Measurements from ENCODE around the gene UGP2. TPM values are rescaled to one million over a fixed set of nuclear protein-coding genes. Genes with fewer than 3 reads are reported as not detected.

UGP2 gene
- total and polyA plus RNA-seq, 10 of the 15 experiments (the other 5 are each of a cell fraction or from before 2014, with no cell fraction given) = 40.8 to 98.3 (median 76.1) TPM

DNA sequence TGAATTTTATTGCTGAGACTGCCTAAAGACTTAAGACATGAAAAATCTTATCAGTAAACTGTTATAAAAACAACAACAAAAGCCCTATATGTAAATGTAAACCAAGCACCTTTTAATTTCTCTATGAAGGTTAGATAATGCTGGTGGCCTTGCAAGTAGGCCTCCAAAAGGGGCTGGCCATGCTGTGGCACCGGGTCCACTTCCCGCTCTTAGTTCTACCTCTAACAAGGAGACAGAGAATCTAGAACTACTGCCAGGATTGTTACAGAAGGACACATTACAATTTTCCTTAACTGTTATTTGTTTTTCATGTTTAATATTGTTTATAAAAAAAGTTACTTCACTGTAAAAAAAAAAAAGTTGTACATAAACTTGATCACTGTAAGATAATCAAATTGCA lies 49.0 kb downstream of the UGP2 start:
- no peak overlapping the region for H3K9ac ChIP-seq (ENCODE audit: control insufficient read depth, insufficient read depth, low read length)
- DNase-seq (ENCODE audit: low read depth, low spot score) (no peak), FAIRE-seq (no peak), ATAC-seq (no peak)
- ChIA-PET CTCF (interaction anchor here (0.9 to 1.8 kb wide), 10 partner anchors 9 to 438 kb away, joined by 3 to 20 read pairs (median 4); no protein-coding TSS in a partner anchor), RAD21 (ENCODE audit: unreplicated experiment) (interaction anchor here (1.1 to 1.7 kb wide), 3 partner anchors 192 to 598 kb away, joined by 3 to 8 read pairs (median 3); no protein-coding TSS in a partner anchor), POLR2A (no interaction called here), SMC1A (ENCODE audit: uncharacterized antibody, unreplicated experiment) (interaction anchor here (0.7 to 1.1 kb wide), 2 partner anchors 15 to 29 kb away, joined by 3 to 4 read pairs; no protein-coding TSS in a partner anchor)
- in situ Hi-C loops (cut with MboI) (no loop called here), intact Hi-C loops (cut with micrococcal nuclease; ENCODE audit: unreplicated experiment) (no loop called here)
- 96% methylated on average over 2 of the region's 2 CpGs for WGBS (ENCODE audit: insufficient coverage, insufficient replicate concordance, low lambda C conversion rate, missing lambda C conversion rate)
- no peak overlapping the region for H3K4me3 ChIP-seq
- no peaks in the 10 kb centered on the region for H4K20me1 ChIP-seq (ENCODE audit: control insufficient read depth, insufficient read depth)
- TF ChIP-seq, protein P1, sequence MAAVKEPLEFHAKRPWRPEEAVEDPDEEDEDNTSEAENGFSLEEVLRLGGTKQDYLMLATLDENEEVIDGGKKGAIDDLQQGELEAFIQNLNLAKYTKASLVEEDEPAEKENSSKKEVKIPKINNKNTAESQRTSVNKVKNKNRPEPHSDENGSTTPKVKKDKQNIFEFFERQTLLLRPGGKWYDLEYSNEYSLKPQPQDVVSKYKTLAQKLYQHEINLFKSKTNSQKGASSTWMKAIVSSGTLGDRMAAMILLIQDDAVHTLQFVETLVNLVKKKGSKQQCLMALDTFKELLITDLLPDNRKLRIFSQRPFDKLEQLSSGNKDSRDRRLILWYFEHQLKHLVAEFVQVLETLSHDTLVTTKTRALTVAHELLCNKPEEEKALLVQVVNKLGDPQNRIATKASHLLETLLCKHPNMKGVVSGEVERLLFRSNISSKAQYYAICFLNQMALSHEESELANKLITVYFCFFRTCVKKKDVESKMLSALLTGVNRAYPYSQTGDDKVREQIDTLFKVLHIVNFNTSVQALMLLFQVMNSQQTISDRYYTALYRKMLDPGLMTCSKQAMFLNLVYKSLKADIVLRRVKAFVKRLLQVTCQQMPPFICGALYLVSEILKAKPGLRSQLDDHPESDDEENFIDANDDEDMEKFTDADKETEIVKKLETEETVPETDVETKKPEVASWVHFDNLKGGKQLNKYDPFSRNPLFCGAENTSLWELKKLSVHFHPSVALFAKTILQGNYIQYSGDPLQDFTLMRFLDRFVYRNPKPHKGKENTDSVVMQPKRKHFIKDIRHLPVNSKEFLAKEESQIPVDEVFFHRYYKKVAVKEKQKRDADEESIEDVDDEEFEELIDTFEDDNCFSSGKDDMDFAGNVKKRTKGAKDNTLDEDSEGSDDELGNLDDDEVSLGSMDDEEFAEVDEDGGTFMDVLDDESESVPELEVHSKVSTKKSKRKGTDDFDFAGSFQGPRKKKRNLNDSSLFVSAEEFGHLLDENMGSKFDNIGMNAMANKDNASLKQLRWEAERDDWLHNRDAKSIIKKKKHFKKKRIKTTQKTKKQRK (IDR thresholded peaks at IDR 0.05; ENCODE audit: low read depth, low read length) = no peak
- no peak for TF ChIP-seq GABPA (IDR thresholded peaks at IDR 0.05; ENCODE audit: low read depth)
- TF ChIP-seq TAF1 (IDR thresholded peaks at IDR 0.05; ENCODE audit: borderline replicate concordance, low read depth, low read length) = no peak
- TF ChIP-seq IKZF2 (IDR thresholded peaks at IDR 0.05) = no peak
- no peak for TF ChIP-seq IRF3 (IDR thresholded peaks at IDR 0.05)
- TF ChIP-seq SP1 (IDR thresholded peaks at IDR 0.05; ENCODE audit: low read depth, low read length) = no peak
- no peak for TF ChIP-seq GATAD2B (conservative IDR thresholded peaks at IDR 0.05; ENCODE audit: low read depth)
- no peak for TF ChIP-seq YBX1 (IDR thresholded peaks at IDR 0.05)
- TF ChIP-seq RBBP5 (conservative IDR thresholded peaks at IDR 0.05) = no peak
- TF ChIP-seq NFYB (IDR thresholded peaks at IDR 0.05; ENCODE audit: insufficient read depth, low read depth, low read length) = no peak
- TF ChIP-seq, protein P2, sequence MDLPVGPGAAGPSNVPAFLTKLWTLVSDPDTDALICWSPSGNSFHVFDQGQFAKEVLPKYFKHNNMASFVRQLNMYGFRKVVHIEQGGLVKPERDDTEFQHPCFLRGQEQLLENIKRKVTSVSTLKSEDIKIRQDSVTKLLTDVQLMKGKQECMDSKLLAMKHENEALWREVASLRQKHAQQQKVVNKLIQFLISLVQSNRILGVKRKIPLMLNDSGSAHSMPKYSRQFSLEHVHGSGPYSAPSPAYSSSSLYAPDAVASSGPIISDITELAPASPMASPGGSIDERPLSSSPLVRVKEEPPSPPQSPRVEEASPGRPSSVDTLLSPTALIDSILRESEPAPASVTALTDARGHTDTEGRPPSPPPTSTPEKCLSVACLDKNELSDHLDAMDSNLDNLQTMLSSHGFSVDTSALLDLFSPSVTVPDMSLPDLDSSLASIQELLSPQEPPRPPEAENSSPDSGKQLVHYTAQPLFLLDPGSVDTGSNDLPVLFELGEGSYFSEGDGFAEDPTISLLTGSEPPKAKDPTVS (IDR thresholded peaks at IDR 0.05; ENCODE audit: low read depth, low read length) = no peak
- TF ChIP-seq MXI1 (IDR thresholded peaks at IDR 0.05; ENCODE audit: low read depth, low read length) = no peak
- TF ChIP-seq CHD2 (IDR thresholded peaks at IDR 0.05; ENCODE audit: borderline replicate concordance, low read depth, low read length) = no peak
- no TSS peak for BruUV-seq (replicated peaks)
- H3K4me1 ChIP-seq (ENCODE audit: control insufficient read depth, insufficient read depth, low read length) = no peaks in the 10 kb centered on the region
- H3K36me3 ChIP-seq (ENCODE audit: control insufficient read depth in 2 of 2, insufficient read depth in 2 of 2, low read length in 1 of 2) = peaks cover 9 to 28% of the 10 kb centered on the region in 2 experiments
- H3K9me3 ChIP-seq (replicated peaks; ENCODE audit: control insufficient read depth, insufficient read depth, low read length) = no peaks in the 10 kb centered on the region
- H3K27me3 ChIP-seq (replicated peaks in 1 of 2; ENCODE audit: control insufficient read depth in 2 of 2, insufficient read depth in 2 of 2, low read length in 1 of 2) = no peaks in the 10 kb centered on the region
- H2AFZ ChIP-seq (ENCODE audit: control insufficient read depth, low read depth, low read length) = no peak overlapping the region
- no peak overlapping the region for H3K27ac ChIP-seq (ENCODE audit: control insufficient read depth, insufficient read depth)
- H3K79me2 ChIP-seq (ENCODE audit: control insufficient read depth, insufficient read depth, low read length) = no peaks in the 10 kb centered on the region
- no peak overlapping the region for H3K4me2 ChIP-seq (ENCODE audit: control insufficient read depth, insufficient read depth)
